DND-41 (cell line): ENCODE measurements around the gene CST6.

Experiments used
- CTCF ChIP-seq: IDR thresholded peaks from 2 replicates; pipeline ENCODE4 v1.5.1; 2012; ENCODE audit warnings: borderline replicate concordance, low read length, moderate library complexity, mild to moderate bottlenecking; ENCODE audit not compliant: poor library complexity, severe bottlenecking; ENCODE audit errors: extremely low read depth
- EZH2 ChIP-seq: IDR thresholded peaks from 3 replicates; pipeline ENCODE4 v1.6.1; 2012; ENCODE audit warnings: borderline replicate concordance, low read depth, mild to moderate bottlenecking, moderate library complexity, low read length, inconsistent platforms; ENCODE audit not compliant: severe bottlenecking

- TF ChIP-seq CTCF (no peak), EZH2 (no peak)
Measured at GRCh38 chr11:66048547-66049323, 36.9 kb downstream of the CST6 start, which contains the start of gene GAL3ST3.
